Naive thymus-derived CD4-positive, alpha-beta T cell (primary cell): ENCODE data around the gene PDCD4. TPM values are rescaled to one million over a fixed set of nuclear protein-coding genes. Genes with fewer than 3 reads are reported as not detected.

Experiments
- ATAC-seq: fragments of 150-1000 bp; cut with Tn5 transposase; 2 replicates; pipeline ENCODE4 v1.10.0; 2021; ENCODE audit warnings: mild to moderate bottlenecking, moderate library complexity
- CTCF ChIA-PET: fragments of 350-600 bp; sonication (Branson Sonifier 250); formaldehyde crosslinking; loops from one replicate; lab custom pipeline; 2021; ENCODE audit warnings: antibody characterized with exemption; lab: Charles Lee
- POLR2A ChIA-PET: fragments of 350-600 bp; sonication (Branson Sonifier 250); formaldehyde crosslinking; loops from one replicate; lab custom pipeline; 2021; ENCODE audit warnings: antibody characterized with exemption, inconsistent platforms; lab: Charles Lee
- DNase-seq, 9 donors: peaks; one replicate each; pipeline versions ENCODE4 v3.0.0 to v3.0.0-alpha.2; 2020 to 2022; ENCODE audit warnings: mixed read lengths in 1 of 9
- H3K27ac ChIP-seq: one replicate; pipeline ENCODE4 v1.7.0; 2013; ENCODE audit warnings: mild to moderate bottlenecking, low read depth, low read length, moderate library complexity
- H3K27me3 ChIP-seq, 2 donors: one replicate each; pipeline ENCODE4 v1.7.0; 2013; ENCODE audit warnings: low read length in 2 of 2, mild to moderate bottlenecking in 2 of 2, moderate library complexity in 2 of 2; ENCODE audit not compliant: control insufficient read depth in 2 of 2, insufficient read depth in 2 of 2
- H3K36me3 ChIP-seq, 3 experiments: 1 replicate in 2 of 3; 2 replicates in 1 of 3; pipeline ENCODE4 v1.7.0; 2013; ENCODE audit warnings: low read length in 3 of 3, mild to moderate bottlenecking in 3 of 3, moderate library complexity in 1 of 3; ENCODE audit not compliant: insufficient read depth in 3 of 3, control insufficient read depth in 2 of 3
- H3K4me1 ChIP-seq, 2 donors: one replicate each; pipeline ENCODE4 v1.7.0; 2013; ENCODE audit warnings: low read length in 2 of 2, mild to moderate bottlenecking in 2 of 2, moderate library complexity in 1 of 2; ENCODE audit not compliant: control insufficient read depth in 2 of 2, insufficient read depth in 2 of 2
- H3K4me3 ChIP-seq: 2 replicates; pipeline ENCODE4 v1.7.0; 2013; ENCODE audit warnings: mild to moderate bottlenecking, low read length
- H3K9me3 ChIP-seq, 3 experiments: 1 replicate in 2 of 3; 2 replicates in 1 of 3; pipeline ENCODE4 v1.7.0; 2013; ENCODE audit warnings: low read length in 3 of 3; ENCODE audit not compliant: control insufficient read depth in 2 of 3
- H3K27ac Mint-ChIP-seq, 9 donors: one replicate each; pipeline ENCODE4 v1.8.0; 2020 to 2022; ENCODE audit warnings: mixed read lengths in 9 of 9, mild to moderate bottlenecking in 8 of 9, moderate library complexity in 5 of 9, inconsistent platforms in 2 of 9
- H3K27me3 Mint-ChIP-seq, 5 donors: one replicate each; pipeline ENCODE4 v1.8.0; 2021 to 2022; ENCODE audit warnings: mixed read lengths in 5 of 5, mild to moderate bottlenecking in 1 of 5
- H3K36me3 Mint-ChIP-seq, 5 donors: one replicate each; pipeline ENCODE4 v1.8.0; 2020 to 2022; ENCODE audit warnings: mixed read lengths in 5 of 5, mild to moderate bottlenecking in 3 of 5, inconsistent platforms in 1 of 5
- H3K4me1 Mint-ChIP-seq, 7 donors: one replicate each; pipeline ENCODE4 v1.8.0; 2020 to 2022; ENCODE audit warnings: mixed read lengths in 7 of 7, mild to moderate bottlenecking in 3 of 7, inconsistent platforms in 1 of 7
- H3K4me3 Mint-ChIP-seq, 10 donors: one replicate each; pipeline ENCODE4 v1.8.0; 2020 to 2022; ENCODE audit warnings: mild to moderate bottlenecking in 10 of 10, mixed read lengths in 10 of 10, moderate library complexity in 6 of 10, inconsistent platforms in 2 of 10
- H3K9me3 Mint-ChIP-seq, 11 donors: one replicate each; pipeline ENCODE4 v1.8.0; 2020 to 2022; ENCODE audit warnings: mixed read lengths in 11 of 11, mild to moderate bottlenecking in 4 of 11, inconsistent platforms in 1 of 11, moderate library complexity in 1 of 11
- intact Hi-C, 2 donors: fragments of 100-400 bp; cut with micrococcal nuclease; formaldehyde crosslinking; loops; one replicate each; pipeline ENCODE4 v1.15.1; 2023
- polyA plus RNA-seq, 2 donors: library from polyadenylated mRNA; unstranded; fragments of 300-500 nt; fragmentation: Illumina TruSeq; gene quantifications; one replicate each; pipeline ENCODE4 v1.2.3, GENCODE V29; 2021
- total RNA-seq, 6 experiments: library from RNA in 5 of 6; stranded (reverse) in 5 of 6; gene quantifications; 1 replicate in 5 of 6; 2 replicates in 1 of 6; pipeline ENCODE4 v1.2.3 and lab custom pipeline; 2021 to 2026

PDCD4 gene
- total and polyA plus RNA-seq, 7 experiments from 2014 or later: 93.7 to 295 (median 253) TPM

- intact Hi-C loops: loop anchor here in 1 of 2 donors (2.0 kb wide), 3 partner anchors 17 to 31 kb away; no protein-coding TSS in a partner anchor
- POLR2A ChIA-PET: interaction anchor here (1.2 to 7.8 kb wide), 7 partner anchors 8 to 54 kb away, joined by 4 to 63 read pairs (median 7); partner anchors contain the start of gene PDCD4
- Mint-ChIP-seq H3K36me3 (peaks cover 0 to 4% (median 0%) of the 10 kb centered on the region in 5 donors), H3K4me1 (peaks cover 18 to 67% (median 45%) of the 10 kb centered on the region in 7 donors), H3K4me3 (peak overlapping the region in 5 of 10 donors; percentile 60 to 84 (median 64)), H3K27me3 (no peaks in the 10 kb centered on the region), H3K9me3 (no peaks in the 10 kb centered on the region), H3K27ac (peak overlapping the region; percentile 82 to 98 (median 97))
- peak overlapping the region; percentile 66 for H3K27ac ChIP-seq
- no peaks in the 10 kb centered on the region for H3K27me3 ChIP-seq
- ATAC-seq: no peak
- H3K4me1 ChIP-seq: peaks cover 0 to 39% of the 10 kb centered on the region in 2 donors
- H3K36me3 ChIP-seq: no peaks in the 10 kb centered on the region
- no peak overlapping the region for H3K4me3 ChIP-seq
- CTCF ChIA-PET: interaction anchor here (0.9 to 2.5 kb wide), 3 partner anchors 18 to 57 kb away, joined by 3 to 6 read pairs (median 4); no protein-coding TSS in a partner anchor
- no peaks in the 10 kb centered on the region for H3K9me3 ChIP-seq
- no peak for DNase-seq
These were observed 37.6 kb upstream of the PDCD4 start for GRCh38 chr10:110833941-110834628.

GRCh38 chr10:110834629-110835301 is 37.0 kb upstream of the PDCD4 start:
- ChIA-PET POLR2A (interaction anchor here (0.5 to 7.8 kb wide), 18 partner anchors 7 to 773 kb away, joined by 3 to 63 read pairs (median 4); partner anchors contain the start of gene PDCD4), CTCF (interaction anchor here (0.8 to 2.7 kb wide), 11 partner anchors 18 to 60 kb away, joined by 3 to 16 read pairs (median 3); no protein-coding TSS in a partner anchor)
- H3K27me3 Mint-ChIP-seq: no peaks in the 10 kb centered on the region
- intact Hi-C loops: loop anchor here (1.0 to 2.0 kb wide), 6 partner anchors 9 to 59 kb away; no protein-coding TSS in a partner anchor
- peak overlapping the region; percentile 82 to 98 (median 97) for H3K27ac Mint-ChIP-seq
- Histone ChIP-seq H3K27ac (peak overlapping the region; percentile 66), H3K4me3 (no peak overlapping the region), H3K27me3 (no peaks in the 10 kb centered on the region), H3K9me3 (no peaks in the 10 kb centered on the region), H3K36me3 (no peaks in the 10 kb centered on the region), H3K4me1 (peaks cover 0 to 39% of the 10 kb centered on the region in 2 donors)
- DNase-seq: peak in 7 of 9 donors; percentile 51 to 77 (median 69)
- peaks cover 0 to 4% (median 0%) of the 10 kb centered on the region in 5 donors for H3K36me3 Mint-ChIP-seq
- peaks cover 18 to 67% (median 45%) of the 10 kb centered on the region in 7 donors for H3K4me1 Mint-ChIP-seq
- no peaks in the 10 kb centered on the region for H3K9me3 Mint-ChIP-seq
- H3K4me3 Mint-ChIP-seq: peak overlapping the region in 9 of 10 donors; percentile 13 to 84 (median 63)
- peak; percentile 81 for ATAC-seq

GRCh38 chr10:110835841-110836240 is 35.9 kb upstream of the PDCD4 start:
- intact Hi-C loops: loop anchor here (1.0 to 2.0 kb wide), 6 partner anchors 7 to 57 kb away; no protein-coding TSS in a partner anchor
- peaks cover 0 to 4% (median 0%) of the 10 kb centered on the region in 5 donors for H3K36me3 Mint-ChIP-seq
- no peaks in the 10 kb centered on the region for H3K9me3 ChIP-seq
- peak overlapping the region in 7 of 10 donors; percentile 14 to 84 (median 66) for H3K4me3 Mint-ChIP-seq
- H3K36me3 ChIP-seq: no peaks in the 10 kb centered on the region
- DNase-seq: no peak
- peak overlapping the region; percentile 71 to 98 (median 96) for H3K27ac Mint-ChIP-seq
- H3K27ac ChIP-seq: peak overlapping the region; percentile 66
- ATAC-seq: no peak
- POLR2A ChIA-PET: interaction anchor here (0.9 to 7.8 kb wide), 15 partner anchors 9 to 47 kb away, joined by 3 to 63 read pairs (median 4); partner anchors contain the start of gene PDCD4
- no peaks in the 10 kb centered on the region for H3K27me3 ChIP-seq
- CTCF ChIA-PET: interaction anchor here (1.0 to 2.7 kb wide), 7 partner anchors 22 to 59 kb away, joined by 3 to 16 read pairs (median 3); no protein-coding TSS in a partner anchor
- no peaks in the 10 kb centered on the region for H3K9me3 Mint-ChIP-seq
- H3K4me1 Mint-ChIP-seq: peaks cover 18 to 69% (median 46%) of the 10 kb centered on the region in 7 donors
- no peak overlapping the region for H3K4me3 ChIP-seq
- peaks cover 0 to 39% of the 10 kb centered on the region in 2 donors for H3K4me1 ChIP-seq
- H3K27me3 Mint-ChIP-seq: no peaks in the 10 kb centered on the region

- H3K36me3 Mint-ChIP-seq: peaks cover 0 to 5% (median 0%) of the 10 kb centered on the region in 5 donors
- no peak overlapping the region for H3K4me3 ChIP-seq
- no peaks in the 10 kb centered on the region for H3K9me3 ChIP-seq
- H3K9me3 Mint-ChIP-seq: no peaks in the 10 kb centered on the region
- DNase-seq (no peak), ATAC-seq (no peak)
- no peaks in the 10 kb centered on the region for H3K36me3 ChIP-seq
- peaks cover 0 to 39% of the 10 kb centered on the region in 2 donors for H3K4me1 ChIP-seq
- no peak overlapping the region for H3K27ac ChIP-seq
- CTCF ChIA-PET: interaction anchor here (0.6 to 2.7 kb wide), 8 partner anchors 22 to 54 kb away, joined by 3 to 16 read pairs (median 4); no protein-coding TSS in a partner anchor
- peaks cover 22 to 71% (median 50%) of the 10 kb centered on the region in 7 donors for H3K4me1 Mint-ChIP-seq
- H3K27ac Mint-ChIP-seq: peak overlapping the region; percentile 1 to 98 (median 93)
- intact Hi-C loops: no loop called here
- H3K27me3 Mint-ChIP-seq: no peaks in the 10 kb centered on the region
- POLR2A ChIA-PET: interaction anchor here (0.7 to 7.8 kb wide), 13 partner anchors 9 to 36 kb away, joined by 3 to 63 read pairs (median 4); partner anchors contain the start of gene PDCD4
- peak overlapping the region in 2 of 10 donors; percentile 28 to 47 for H3K4me3 Mint-ChIP-seq
- H3K27me3 ChIP-seq: no peaks in the 10 kb centered on the region
These were observed 35.0 kb upstream of the PDCD4 start for GRCh38 chr10:110836706-110837105.

- Mint-ChIP-seq H3K4me3 (peak overlapping the region in 4 of 10 donors; percentile 28 to 47 (median 34)), H3K9me3 (no peaks in the 10 kb centered on the region), H3K27me3 (no peaks in the 10 kb centered on the region), H3K27ac (peak overlapping the region; percentile 1 to 98 (median 86)), H3K4me1 (peaks cover 28 to 73% (median 55%) of the 10 kb centered on the region in 7 donors), H3K36me3 (peaks cover 0 to 5% (median 0%) of the 10 kb centered on the region in 5 donors)
- ChIA-PET POLR2A (interaction anchor here (0.8 to 7.8 kb wide), 7 partner anchors 9 to 35 kb away, joined by 3 to 63 read pairs (median 3); no protein-coding TSS in a partner anchor), CTCF (interaction anchor here (0.6 to 2.7 kb wide), 7 partner anchors 21 to 56 kb away, joined by 3 to 16 read pairs (median 4); no protein-coding TSS in a partner anchor)
- H3K4me3 ChIP-seq: no peak overlapping the region
- ATAC-seq (no peak), DNase-seq (no peak)
- intact Hi-C loops: no loop called here
- no peaks in the 10 kb centered on the region for H3K36me3 ChIP-seq
- H3K4me1 ChIP-seq: peaks cover 2 to 42% of the 10 kb centered on the region in 2 donors
- no peak overlapping the region for H3K27ac ChIP-seq
- H3K27me3 ChIP-seq: no peaks in the 10 kb centered on the region
- no peaks in the 10 kb centered on the region for H3K9me3 ChIP-seq
These were observed 34.1 kb upstream of the PDCD4 start for GRCh38 chr10:110837418-110838171.
